Choroid plexus epithelial cell (primary cell): ENCODE measurements around the gene PTPRT.
"Not testable (repeated sequence)": the region's sequence is repeated elsewhere in the genome, so short reads cannot be mapped to it uniquely, and the experiment has no call there.

Experiments used
- DNase-seq: peaks from one replicate; pipeline ENCODE4 v3.0.0-alpha.2; 2010; ENCODE audit warnings: low read depth
- H3K4me3 ChIP-seq: 2 replicates; pipeline ENCODE4 v1.5.1; 2011; ENCODE audit warnings: low read depth, mild to moderate bottlenecking, control low read depth, low read length, moderate library complexity
- TF ChIP-seq, protein P1 (sequence below): conservative IDR thresholded peaks from 2 replicates; pipeline ENCODE4 v1.5.1; 2011; ENCODE audit warnings: low read depth, mild to moderate bottlenecking, control low read depth, inconsistent platforms, low read length, moderate library complexity

The PTPRT gene

GRCh38 chr20:43171930-43172329 lies 17.8 kb downstream of the PTPRT start:
- no peak overlapping the region for H3K4me3 ChIP-seq
- TF ChIP-seq, protein P1, sequence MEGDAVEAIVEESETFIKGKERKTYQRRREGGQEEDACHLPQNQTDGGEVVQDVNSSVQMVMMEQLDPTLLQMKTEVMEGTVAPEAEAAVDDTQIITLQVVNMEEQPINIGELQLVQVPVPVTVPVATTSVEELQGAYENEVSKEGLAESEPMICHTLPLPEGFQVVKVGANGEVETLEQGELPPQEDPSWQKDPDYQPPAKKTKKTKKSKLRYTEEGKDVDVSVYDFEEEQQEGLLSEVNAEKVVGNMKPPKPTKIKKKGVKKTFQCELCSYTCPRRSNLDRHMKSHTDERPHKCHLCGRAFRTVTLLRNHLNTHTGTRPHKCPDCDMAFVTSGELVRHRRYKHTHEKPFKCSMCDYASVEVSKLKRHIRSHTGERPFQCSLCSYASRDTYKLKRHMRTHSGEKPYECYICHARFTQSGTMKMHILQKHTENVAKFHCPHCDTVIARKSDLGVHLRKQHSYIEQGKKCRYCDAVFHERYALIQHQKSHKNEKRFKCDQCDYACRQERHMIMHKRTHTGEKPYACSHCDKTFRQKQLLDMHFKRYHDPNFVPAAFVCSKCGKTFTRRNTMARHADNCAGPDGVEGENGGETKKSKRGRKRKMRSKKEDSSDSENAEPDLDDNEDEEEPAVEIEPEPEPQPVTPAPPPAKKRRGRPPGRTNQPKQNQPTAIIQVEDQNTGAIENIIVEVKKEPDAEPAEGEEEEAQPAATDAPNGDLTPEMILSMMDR: no peak
- DNase-seq: no peak

DNA sequence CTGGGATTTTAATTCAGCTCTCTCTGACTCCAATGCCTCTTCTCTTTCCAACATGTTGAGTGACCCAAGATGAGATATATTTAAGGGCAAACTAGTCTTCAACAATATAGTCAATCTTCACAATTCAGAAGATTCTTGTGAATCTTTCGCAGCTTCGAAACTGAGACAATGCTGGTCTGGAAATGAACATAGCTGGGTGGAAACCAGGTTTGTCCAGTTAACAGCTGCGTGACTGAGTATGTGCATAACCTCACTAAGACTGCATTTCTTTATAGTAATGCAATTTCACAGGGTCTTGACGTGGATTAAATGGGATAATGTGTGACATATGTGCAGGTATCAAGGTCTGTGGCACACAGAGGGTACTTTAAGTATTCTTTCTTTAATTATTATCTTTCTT lies 18.9 kb downstream of the PTPRT start:
- TF ChIP-seq, protein P1: no peak
- DNase-seq: no peak
- H3K4me3 ChIP-seq: no peak overlapping the region

- no peak overlapping the region for H3K4me3 ChIP-seq
- TF ChIP-seq, protein P1: no peak
- DNase-seq: no peak
These were observed 22.1 kb downstream of the PTPRT start for GRCh38 chr20:43167615-43168014.

DNA sequence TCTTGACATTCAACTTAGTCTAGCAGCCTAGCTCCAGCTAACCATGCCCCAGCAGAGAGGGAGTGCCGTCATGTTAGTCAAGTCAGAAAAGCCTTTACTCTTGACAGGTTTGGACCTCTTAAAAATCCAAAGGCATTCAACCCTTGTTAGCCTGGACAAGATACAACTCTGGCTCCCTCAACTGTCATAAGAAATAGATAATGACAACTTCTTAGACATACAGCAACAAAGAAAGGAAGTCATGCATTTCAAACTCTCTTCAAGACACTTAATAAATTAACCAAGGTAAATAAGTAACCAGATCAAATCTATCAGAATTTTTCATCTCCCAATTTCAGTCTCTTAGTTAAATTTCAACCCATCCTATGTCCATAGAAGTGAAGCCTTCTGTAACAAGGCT lies 22.7 kb downstream of the PTPRT start:
- H3K4me3 ChIP-seq: no peak overlapping the region
- TF ChIP-seq, protein P1: no peak

DNA sequence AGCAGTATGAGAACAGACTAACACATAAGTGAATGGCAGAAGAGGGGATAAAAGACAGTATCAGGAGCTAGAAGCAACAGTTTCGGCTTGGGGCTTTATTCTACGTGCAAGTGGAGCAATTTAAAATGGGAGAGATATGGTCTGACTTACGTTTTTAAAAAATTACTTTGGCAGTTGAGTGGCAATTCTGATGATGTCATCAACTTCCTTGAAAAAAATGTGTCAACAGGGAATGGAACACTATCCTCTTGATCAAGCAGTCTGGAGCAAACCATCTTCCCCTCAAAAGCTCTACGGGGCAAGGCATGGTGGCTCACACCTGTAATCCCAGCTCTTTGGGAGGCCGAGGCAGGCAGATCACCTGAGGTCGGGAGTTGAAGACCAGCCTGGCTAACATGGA lies 24.1 kb downstream of the PTPRT start:
- DNase-seq: no peak
- TF ChIP-seq, protein P1: no peak
- no peak overlapping the region for H3K4me3 ChIP-seq

More for the DNA sequence above, 22.7 kb downstream of the PTPRT start:
- DNase-seq: no peak

DNA sequence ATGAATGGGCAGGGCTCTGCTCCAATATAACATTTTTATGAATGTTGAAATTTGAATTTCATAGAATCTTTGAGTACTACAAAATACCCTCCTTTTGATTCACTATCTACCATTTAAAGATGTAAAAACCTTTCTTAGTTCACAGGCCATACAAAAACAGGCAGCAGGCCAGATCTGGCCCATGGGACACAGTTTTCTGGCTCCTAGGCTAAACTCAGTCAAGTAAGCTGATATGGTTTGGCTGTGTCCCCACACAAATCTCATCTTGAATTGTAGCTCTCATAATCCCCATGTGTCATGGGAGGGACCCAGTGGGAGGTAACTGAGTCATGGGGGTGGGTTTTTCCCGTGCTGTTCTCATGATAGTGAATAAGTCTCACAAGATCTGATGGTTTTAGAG lies 25.0 kb downstream of the PTPRT start:
- H3K4me3 ChIP-seq: not testable (repeated sequence)

DNA sequence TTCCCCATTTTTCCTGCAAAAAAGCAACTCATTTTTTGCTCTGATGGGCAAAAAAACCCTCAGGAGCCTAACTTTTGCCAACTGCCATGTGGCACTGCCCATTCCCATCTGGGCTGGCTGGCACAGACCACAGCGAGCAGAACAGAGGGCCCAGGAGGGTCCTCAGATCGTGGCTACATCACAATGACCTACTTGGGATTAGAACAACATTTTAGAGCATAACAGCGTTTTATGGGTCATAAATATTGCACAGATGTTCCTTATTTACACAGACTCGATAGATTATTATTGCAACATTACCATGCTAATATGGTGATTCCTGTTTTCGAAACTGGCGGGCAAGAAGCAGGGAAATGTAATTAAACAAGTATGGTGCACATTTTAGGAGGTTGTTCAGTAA lies 28.0 kb downstream of the PTPRT start:
- no peak overlapping the region for H3K4me3 ChIP-seq
- TF ChIP-seq, protein P1: no peak
- no peak for DNase-seq

More for the DNA sequence above, 25.0 kb downstream of the PTPRT start:
- DNase-seq: not testable (repeated sequence)

- TF ChIP-seq, protein P1: no peak
These were observed 28.8 kb downstream of the PTPRT start for GRCh38 chr20:43160941-43161340.

More at GRCh38 chr20:43160941-43161340, 28.8 kb downstream of the PTPRT start:
- no peak overlapping the region for H3K4me3 ChIP-seq
- no peak for DNase-seq
